Thyroid gland (tissue), 4 donors: ENCODE measurements around the gene SPRING1.

ENCODE experiments used
- CTCF ChIP-seq, 6 experiments: fragments of 200-600 bp in 3 of 6; fragments of 450-650 bp in 3 of 6; sonication (generic) in 3 of 6; IDR thresholded peaks; one replicate each; pipeline ENCODE4 v1.5.1; 2016 to 2019; ENCODE audit warnings: antibody characterized with exemption in 6 of 6, mild to moderate bottlenecking in 2 of 6, inconsistent platforms in 1 of 6, moderate library complexity in 1 of 6
- POLR2A ChIP-seq, 2 donors: fragments of 450-650 bp; IDR thresholded peaks; one replicate each; pipeline ENCODE4 v1.6.1; 2017; ENCODE audit warnings: antibody characterized with exemption in 2 of 2, mild to moderate bottlenecking in 2 of 2, moderate library complexity in 1 of 2

GRCh38 chr12:116698554-116699075, 39.3 kb downstream of the SPRING1 start:
- no peak for TF ChIP-seq CTCF (IDR thresholded peaks at IDR 0.05)
- TF ChIP-seq POLR2A (IDR thresholded peaks at IDR 0.05): no peak
